ENCODE measurements around the gene SLC15A4. TPM values are rescaled to one million over a fixed set of nuclear protein-coding genes. Genes with fewer than 3 reads are reported as not detected.

Gene SLC15A4
- total and polyA plus RNA-seq, 4 donors: 7.3 to 25.3 (median 14.9) TPM

DNA sequence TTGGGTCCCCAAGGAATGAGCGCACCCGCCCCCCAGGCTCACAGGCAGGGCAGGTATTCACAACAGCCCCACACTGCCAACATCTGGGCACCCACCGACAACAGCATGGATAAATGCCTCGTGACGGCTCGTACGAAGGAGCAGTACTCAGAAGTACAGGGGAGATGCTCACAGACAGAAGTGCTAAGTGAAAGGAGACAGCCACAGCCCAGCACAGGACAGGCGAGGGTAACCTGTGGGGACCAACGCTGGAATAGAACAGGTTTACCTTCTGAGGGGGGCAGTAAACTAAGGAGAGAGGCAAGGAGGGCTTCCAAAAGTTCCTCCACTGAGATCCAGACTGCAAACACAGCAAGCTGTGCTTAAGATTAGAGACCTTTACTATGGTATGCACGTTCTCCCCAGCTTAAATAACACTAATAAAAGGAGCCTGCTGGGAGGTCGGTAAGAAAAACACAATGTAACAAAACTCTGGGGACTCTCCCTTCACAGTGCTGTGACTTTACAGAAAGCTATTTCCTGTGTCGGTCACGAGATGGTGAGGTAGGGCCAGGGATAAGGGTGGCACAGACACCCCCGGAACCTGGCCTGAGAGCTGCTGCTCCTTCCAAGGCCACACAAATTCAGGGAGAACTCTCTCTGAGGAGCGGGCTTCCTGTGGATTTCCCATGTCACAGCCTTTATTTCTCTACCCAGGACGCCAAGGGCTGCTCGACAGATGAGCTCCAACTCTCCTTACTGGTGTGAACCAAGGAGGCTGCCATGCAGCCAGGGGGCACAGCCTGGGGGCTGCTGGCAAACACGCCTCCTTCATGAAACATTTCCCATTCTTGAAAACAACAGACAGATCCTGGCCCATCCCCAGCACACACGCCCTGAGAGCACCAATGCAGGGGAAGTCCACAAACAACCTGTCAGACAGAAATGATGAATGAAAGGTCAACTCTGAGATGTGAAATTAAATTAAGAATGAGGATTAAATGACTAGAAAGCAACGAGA is 26.3 kb downstream of the SLC15A4 start:
- no peak for DNase-seq (ENCODE audit: low spot score)

DNA sequence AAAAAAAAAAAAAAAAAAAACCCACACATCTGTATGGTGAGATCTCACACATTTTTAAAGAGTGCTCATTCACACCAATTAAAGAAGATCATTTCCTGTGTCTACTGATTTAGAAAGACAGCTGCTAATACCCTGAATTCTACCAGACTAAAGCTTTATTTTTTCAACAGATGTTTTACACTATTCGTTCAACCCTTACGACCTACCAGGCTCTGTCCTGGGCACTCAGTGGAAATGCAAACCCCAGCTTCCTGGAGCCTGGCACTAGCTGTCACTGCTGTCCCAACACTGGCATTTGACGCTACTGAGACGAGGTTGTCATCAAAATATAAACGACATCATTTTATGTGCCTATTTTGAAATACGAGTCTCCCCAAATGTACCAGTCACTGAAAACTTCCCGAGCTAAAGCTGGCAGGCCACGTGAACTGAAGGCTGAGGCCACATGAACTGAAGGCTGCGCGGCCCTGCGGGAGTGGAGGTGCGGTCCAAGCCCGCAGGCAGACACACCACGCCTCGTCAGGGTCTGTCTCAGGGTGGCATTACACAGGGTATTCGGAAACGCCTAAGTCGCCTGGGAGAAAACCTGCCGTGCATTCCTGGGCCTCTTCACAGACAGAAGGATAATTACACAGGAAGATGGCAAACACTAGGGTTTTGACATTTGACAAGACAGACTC is 27.2 kb downstream of the SLC15A4 start:
- 94% methylated on average over 19 of the region's 19 CpGs for WGBS
- Histone ChIP-seq H3K27me3 (ENCODE audit: control insufficient read depth in 4 of 4, insufficient read depth in 4 of 4, low read length in 3 of 4) (no peaks in the 10 kb centered on the region), H3K9me3 (ENCODE audit: control insufficient read depth in 4 of 4, low read length in 3 of 4) (no peaks in the 10 kb centered on the region), H3K4me1 (ENCODE audit: control insufficient read depth in 4 of 4, insufficient read depth in 4 of 4, low read length in 3 of 4) (no peaks in the 10 kb centered on the region), H3K4me3 (ENCODE audit: low read depth in 1 of 3, low read length in 3 of 3) (no peak overlapping the region), H3K36me3 (ENCODE audit: control insufficient read depth in 4 of 4, insufficient read depth in 3 of 4, low read depth in 1 of 4, low read length in 3 of 4) (peaks cover 11 to 74% (median 54%) of the 10 kb centered on the region in 4 donors), H3K9ac (ENCODE audit: low read depth in 1 of 2, low read length in 2 of 2) (no peak overlapping the region), H3K27ac (ENCODE audit: low read depth in 1 of 2, low read length in 2 of 2) (no peak overlapping the region)
- TF ChIP-seq HNF4A (conservative IDR thresholded peaks at IDR 0.05) (no peak), GABPA (IDR thresholded peaks at IDR 0.05 in 1 of 2, conservative IDR thresholded peaks at IDR 0.05 in 1 of 2) (no peak), EGR1 (IDR thresholded peaks at IDR 0.05; ENCODE audit: low read depth in 2 of 2) (no peak), TAF1 (conservative IDR thresholded peaks at IDR 0.05) (no peak), FOXA1 (IDR thresholded peaks at IDR 0.05) (no peak), FOXA2 (IDR thresholded peaks at IDR 0.05) (no peak), RAD21 (IDR thresholded peaks at IDR 0.05) (no peak), HNF4G (IDR thresholded peaks at IDR 0.05) (no peak), SP1 (IDR thresholded peaks at IDR 0.05) (no peak), JUND (IDR thresholded peaks at IDR 0.05) (no peak)
- TF ChIP-seq, protein P1, sequence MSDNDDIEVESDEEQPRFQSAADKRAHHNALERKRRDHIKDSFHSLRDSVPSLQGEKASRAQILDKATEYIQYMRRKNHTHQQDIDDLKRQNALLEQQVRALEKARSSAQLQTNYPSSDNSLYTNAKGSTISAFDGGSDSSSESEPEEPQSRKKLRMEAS (IDR thresholded peaks at IDR 0.05): no peak
- TF ChIP-seq, protein P2, sequence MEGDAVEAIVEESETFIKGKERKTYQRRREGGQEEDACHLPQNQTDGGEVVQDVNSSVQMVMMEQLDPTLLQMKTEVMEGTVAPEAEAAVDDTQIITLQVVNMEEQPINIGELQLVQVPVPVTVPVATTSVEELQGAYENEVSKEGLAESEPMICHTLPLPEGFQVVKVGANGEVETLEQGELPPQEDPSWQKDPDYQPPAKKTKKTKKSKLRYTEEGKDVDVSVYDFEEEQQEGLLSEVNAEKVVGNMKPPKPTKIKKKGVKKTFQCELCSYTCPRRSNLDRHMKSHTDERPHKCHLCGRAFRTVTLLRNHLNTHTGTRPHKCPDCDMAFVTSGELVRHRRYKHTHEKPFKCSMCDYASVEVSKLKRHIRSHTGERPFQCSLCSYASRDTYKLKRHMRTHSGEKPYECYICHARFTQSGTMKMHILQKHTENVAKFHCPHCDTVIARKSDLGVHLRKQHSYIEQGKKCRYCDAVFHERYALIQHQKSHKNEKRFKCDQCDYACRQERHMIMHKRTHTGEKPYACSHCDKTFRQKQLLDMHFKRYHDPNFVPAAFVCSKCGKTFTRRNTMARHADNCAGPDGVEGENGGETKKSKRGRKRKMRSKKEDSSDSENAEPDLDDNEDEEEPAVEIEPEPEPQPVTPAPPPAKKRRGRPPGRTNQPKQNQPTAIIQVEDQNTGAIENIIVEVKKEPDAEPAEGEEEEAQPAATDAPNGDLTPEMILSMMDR (IDR thresholded peaks at IDR 0.05; ENCODE audit: low read depth, low read length, missing input control): no peak
- TF ChIP-seq, protein P3, sequence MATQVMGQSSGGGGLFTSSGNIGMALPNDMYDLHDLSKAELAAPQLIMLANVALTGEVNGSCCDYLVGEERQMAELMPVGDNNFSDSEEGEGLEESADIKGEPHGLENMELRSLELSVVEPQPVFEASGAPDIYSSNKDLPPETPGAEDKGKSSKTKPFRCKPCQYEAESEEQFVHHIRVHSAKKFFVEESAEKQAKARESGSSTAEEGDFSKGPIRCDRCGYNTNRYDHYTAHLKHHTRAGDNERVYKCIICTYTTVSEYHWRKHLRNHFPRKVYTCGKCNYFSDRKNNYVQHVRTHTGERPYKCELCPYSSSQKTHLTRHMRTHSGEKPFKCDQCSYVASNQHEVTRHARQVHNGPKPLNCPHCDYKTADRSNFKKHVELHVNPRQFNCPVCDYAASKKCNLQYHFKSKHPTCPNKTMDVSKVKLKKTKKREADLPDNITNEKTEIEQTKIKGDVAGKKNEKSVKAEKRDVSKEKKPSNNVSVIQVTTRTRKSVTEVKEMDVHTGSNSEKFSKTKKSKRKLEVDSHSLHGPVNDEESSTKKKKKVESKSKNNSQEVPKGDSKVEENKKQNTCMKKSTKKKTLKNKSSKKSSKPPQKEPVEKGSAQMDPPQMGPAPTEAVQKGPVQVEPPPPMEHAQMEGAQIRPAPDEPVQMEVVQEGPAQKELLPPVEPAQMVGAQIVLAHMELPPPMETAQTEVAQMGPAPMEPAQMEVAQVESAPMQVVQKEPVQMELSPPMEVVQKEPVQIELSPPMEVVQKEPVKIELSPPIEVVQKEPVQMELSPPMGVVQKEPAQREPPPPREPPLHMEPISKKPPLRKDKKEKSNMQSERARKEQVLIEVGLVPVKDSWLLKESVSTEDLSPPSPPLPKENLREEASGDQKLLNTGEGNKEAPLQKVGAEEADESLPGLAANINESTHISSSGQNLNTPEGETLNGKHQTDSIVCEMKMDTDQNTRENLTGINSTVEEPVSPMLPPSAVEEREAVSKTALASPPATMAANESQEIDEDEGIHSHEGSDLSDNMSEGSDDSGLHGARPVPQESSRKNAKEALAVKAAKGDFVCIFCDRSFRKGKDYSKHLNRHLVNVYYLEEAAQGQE (IDR thresholded peaks at IDR 0.05): no peak
- TF ChIP-seq, protein P4, sequence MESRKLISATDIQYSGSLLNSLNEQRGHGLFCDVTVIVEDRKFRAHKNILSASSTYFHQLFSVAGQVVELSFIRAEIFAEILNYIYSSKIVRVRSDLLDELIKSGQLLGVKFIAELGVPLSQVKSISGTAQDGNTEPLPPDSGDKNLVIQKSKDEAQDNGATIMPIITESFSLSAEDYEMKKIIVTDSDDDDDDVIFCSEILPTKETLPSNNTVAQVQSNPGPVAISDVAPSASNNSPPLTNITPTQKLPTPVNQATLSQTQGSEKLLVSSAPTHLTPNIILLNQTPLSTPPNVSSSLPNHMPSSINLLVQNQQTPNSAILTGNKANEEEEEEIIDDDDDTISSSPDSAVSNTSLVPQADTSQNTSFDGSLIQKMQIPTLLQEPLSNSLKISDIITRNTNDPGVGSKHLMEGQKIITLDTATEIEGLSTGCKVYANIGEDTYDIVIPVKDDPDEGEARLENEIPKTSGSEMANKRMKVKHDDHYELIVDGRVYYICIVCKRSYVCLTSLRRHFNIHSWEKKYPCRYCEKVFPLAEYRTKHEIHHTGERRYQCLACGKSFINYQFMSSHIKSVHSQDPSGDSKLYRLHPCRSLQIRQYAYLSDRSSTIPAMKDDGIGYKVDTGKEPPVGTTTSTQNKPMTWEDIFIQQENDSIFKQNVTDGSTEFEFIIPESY (IDR thresholded peaks at IDR 0.05): no peak
- DNase-seq (ENCODE audit: low spot score): no peak

More for the DNA sequence above, 26.3 kb downstream of the SLC15A4 start:
- WGBS: 85% methylated on average over 20 of the region's 20 CpGs
- Histone ChIP-seq H3K4me3 (ENCODE audit: low read depth in 1 of 3, low read length in 3 of 3) (no peak overlapping the region), H3K27ac (ENCODE audit: low read depth in 1 of 2, low read length in 2 of 2) (no peak overlapping the region), H3K4me1 (ENCODE audit: control insufficient read depth in 4 of 4, insufficient read depth in 4 of 4, low read length in 3 of 4) (no peaks in the 10 kb centered on the region), H3K36me3 (ENCODE audit: control insufficient read depth in 4 of 4, insufficient read depth in 3 of 4, low read depth in 1 of 4, low read length in 3 of 4) (peaks cover 11 to 71% (median 54%) of the 10 kb centered on the region in 4 donors), H3K27me3 (ENCODE audit: control insufficient read depth in 4 of 4, insufficient read depth in 4 of 4, low read length in 3 of 4) (no peaks in the 10 kb centered on the region), H3K9me3 (ENCODE audit: control insufficient read depth in 4 of 4, low read length in 3 of 4) (no peaks in the 10 kb centered on the region), H3K9ac (ENCODE audit: low read depth in 1 of 2, low read length in 2 of 2) (no peak overlapping the region)
- TF ChIP-seq TAF1 (conservative IDR thresholded peaks at IDR 0.05): no peak

All from liver (tissue), 9 donors.